Endodermal cell (in vitro differentiated cells): Measurements from ENCODE around the gene PYURF. TPM values are rescaled to one million over a fixed set of nuclear protein-coding genes. Genes with fewer than 3 reads are reported as not detected.

Experiments
- DNase-seq: peaks from one replicate; pipeline ENCODE4 v3.0.0-alpha.2; 2017
- H3K27ac ChIP-seq: 2 replicates; pipeline ENCODE4 v1.5.1; 2013; ENCODE audit warnings: mild to moderate bottlenecking, low read depth, low read length, moderate library complexity
- H3K27me3 ChIP-seq: 2 replicates; pipeline ENCODE4 v1.6.1; 2013; ENCODE audit warnings: mild to moderate bottlenecking, low read length, moderate library complexity; ENCODE audit not compliant: insufficient read depth, control insufficient read depth, poor library complexity, severe bottlenecking
- H3K36me3 ChIP-seq: 2 replicates; pipeline ENCODE4 v1.7.0; 2013; ENCODE audit warnings: mild to moderate bottlenecking, low read length, moderate library complexity; ENCODE audit not compliant: control insufficient read depth, insufficient read depth
- H3K4me1 ChIP-seq: one replicate; pipeline ENCODE4 v1.7.0; 2013; ENCODE audit warnings: low read length; ENCODE audit not compliant: control insufficient read depth, insufficient read depth
- H3K4me3 ChIP-seq: 2 replicates; pipeline ENCODE4 v1.5.1; 2013; ENCODE audit warnings: mild to moderate bottlenecking, low read length, moderate library complexity
- H3K9ac ChIP-seq: 2 replicates; pipeline ENCODE4 v1.6.1; 2013; ENCODE audit warnings: mild to moderate bottlenecking, low read length, moderate library complexity; ENCODE audit not compliant: poor library complexity, severe bottlenecking; ENCODE audit errors: extremely low read depth
- H3K9me3 ChIP-seq: 2 replicates; pipeline ENCODE4 v1.6.1; 2013; ENCODE audit warnings: mild to moderate bottlenecking, low read length, moderate library complexity; ENCODE audit not compliant: control insufficient read depth
- H3K27ac Mint-ChIP-seq: 2 replicates; pipeline ENCODE4 v1.8.0; 2020; ENCODE audit warnings: mixed read lengths
- H3K27me3 Mint-ChIP-seq: 2 replicates; pipeline ENCODE4 v1.8.0; 2021; ENCODE audit warnings: mild to moderate bottlenecking, mixed read lengths; ENCODE audit not compliant: insufficient read depth
- H3K36me3 Mint-ChIP-seq: 2 replicates; pipeline ENCODE4 v1.8.0; 2020; ENCODE audit warnings: low read depth, mixed read lengths
- H3K4me1 Mint-ChIP-seq: 2 replicates; pipeline ENCODE4 v1.8.0; 2020; ENCODE audit warnings: mixed read lengths
- H3K4me3 Mint-ChIP-seq: 2 replicates; pipeline ENCODE4 v1.8.0; 2020; ENCODE audit warnings: mild to moderate bottlenecking, moderate library complexity, mixed read lengths
- H3K9me3 Mint-ChIP-seq: 2 replicates; pipeline ENCODE4 v1.8.0; 2020; ENCODE audit warnings: mild to moderate bottlenecking, mixed read lengths
- CTCF ChIP-seq: fragments of 200-600 bp; sonication (generic); conservative IDR thresholded peaks from 2 replicates; pipeline ENCODE4 v1.5.0; 2021; ENCODE audit warnings: antibody characterized with exemption, mild to moderate bottlenecking
- WGBS, 2 experiments: methylation state at CpG; one replicate each; pipeline versions ENCODE4 v1.1.5 to v1.1.7; 2013; ENCODE audit warnings: missing lambda C conversion rate in 2 of 2, mixed read lengths in 1 of 2; ENCODE audit not compliant: insufficient coverage in 1 of 2, insufficient read length in 1 of 2; 5-methylcytosine and 5-hydroxymethylcytosine counted together
- total RNA-seq, 2 donors: library from RNA; stranded (reverse); fragmentation: NEBNext Ultra II Directional in 1 of 2; extraction: Animal tissue kit (Norgen Biotek cat#: 25700) in 1 of 2; gene quantifications; 2 replicates in 1 of 2; 3 replicates in 1 of 2; pipeline ENCODE4 v1.2.1, GENCODE V29; 2021

The PYURF gene
- total RNA-seq, 2 donors from 2014 or later, result 47.8 to 58.3 TPM

DNA sequence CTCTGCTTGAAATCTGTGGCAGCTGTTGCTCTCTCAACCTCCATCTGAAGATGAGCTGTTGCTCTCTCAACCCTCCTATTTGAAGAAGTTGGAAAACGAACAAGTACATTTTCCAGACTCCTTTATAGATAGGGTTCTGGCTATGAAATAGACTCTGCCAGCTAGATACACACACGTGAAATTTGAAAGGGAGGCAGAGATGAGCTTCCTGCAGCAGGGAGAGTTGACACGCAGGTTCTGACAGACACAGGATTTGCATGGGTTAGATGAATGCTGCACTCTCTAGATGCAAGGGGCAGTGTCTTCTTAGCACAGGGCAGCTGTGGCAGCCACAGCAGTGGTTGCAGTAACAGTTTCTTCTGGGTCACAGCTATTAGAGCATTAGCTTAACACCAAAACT is 8.0 kb upstream of the PYURF start:
- no peak overlapping the region for H3K27ac Mint-ChIP-seq
- no peak for TF ChIP-seq CTCF
- no peak for DNase-seq
- H3K4me1 Mint-ChIP-seq, result peaks cover 10% of the 10 kb centered on the region
- H3K36me3 ChIP-seq, result no peaks in the 10 kb centered on the region
- H3K9me3 ChIP-seq, result no peaks in the 10 kb centered on the region
- no peaks in the 10 kb centered on the region for H3K9me3 Mint-ChIP-seq
- H3K4me3 Mint-ChIP-seq, result no peak overlapping the region
- no peaks in the 10 kb centered on the region for H3K4me1 ChIP-seq
- H3K27me3 ChIP-seq, result no peaks in the 10 kb centered on the region
- no peaks in the 10 kb centered on the region for H3K27me3 Mint-ChIP-seq
- no peak overlapping the region for H3K9ac ChIP-seq
- 58 to 82% methylated on average over 3 of the region's 3 CpGs for WGBS, 2 experiments
- no peak overlapping the region for H3K4me3 ChIP-seq
- no peaks in the 10 kb centered on the region for H3K36me3 Mint-ChIP-seq
- no peak overlapping the region for H3K27ac ChIP-seq

GRCh38 chr4:88528861-88529260 is 5.3 kb upstream of the PYURF start:
- Mint-ChIP-seq H3K4me3 (no peak overlapping the region), H3K9me3 (no peaks in the 10 kb centered on the region), H3K27ac (no peak overlapping the region), H3K36me3 (no peaks in the 10 kb centered on the region), H3K4me1 (peaks cover 5% of the 10 kb centered on the region), H3K27me3 (no peaks in the 10 kb centered on the region)
- no peaks in the 10 kb centered on the region for H3K27me3 ChIP-seq
- no peaks in the 10 kb centered on the region for H3K4me1 ChIP-seq
- H3K27ac ChIP-seq, result no peak overlapping the region
- WGBS, 2 experiments, result 96 to 100% methylated on average over 2 to 3 of the region's 3 CpGs
- DNase-seq, result no peak
- no peak overlapping the region for H3K4me3 ChIP-seq
- no peaks in the 10 kb centered on the region for H3K9me3 ChIP-seq
- no peaks in the 10 kb centered on the region for H3K36me3 ChIP-seq
- no peak for TF ChIP-seq CTCF
- no peak overlapping the region for H3K9ac ChIP-seq

GRCh38 chr4:88527787-88528186 is 4.2 kb upstream of the PYURF start:
- 94 to 98% methylated on average over 7 to 8 of the region's 8 CpGs for WGBS, 2 experiments
- H3K9me3 Mint-ChIP-seq, result no peaks in the 10 kb centered on the region
- no peak overlapping the region for H3K4me3 Mint-ChIP-seq
- H3K4me1 Mint-ChIP-seq, result peaks cover under 1% of the 10 kb centered on the region
- H3K27ac Mint-ChIP-seq, result no peak overlapping the region
- Histone ChIP-seq H3K9me3 (no peaks in the 10 kb centered on the region), H3K9ac (no peak overlapping the region), H3K4me1 (no peaks in the 10 kb centered on the region), H3K4me3 (no peak overlapping the region), H3K27me3 (no peaks in the 10 kb centered on the region), H3K36me3 (no peaks in the 10 kb centered on the region), H3K27ac (no peak overlapping the region)
- no peak for TF ChIP-seq CTCF
- DNase-seq, result no peak
- H3K36me3 Mint-ChIP-seq, result no peaks in the 10 kb centered on the region
- H3K27me3 Mint-ChIP-seq, result no peaks in the 10 kb centered on the region
